ENCODE results near the gene ZSWIM5. TPM values are rescaled to one million over a fixed set of nuclear protein-coding genes. Genes with fewer than 3 reads are reported as not detected.
"Not testable (repeated sequence)": the region's sequence is repeated elsewhere in the genome, so short reads cannot be mapped to it uniquely, and the experiment has no call there.

The ZSWIM5 gene
- total RNA-seq, 2 donors from 2014 or later: 0.86 to 1.9 TPM

- no peaks in the 10 kb centered on the region for H3K9me3 Mint-ChIP-seq
- H3K27me3 Mint-ChIP-seq: peaks cover 3% of the 10 kb centered on the region
- H3K4me1 Mint-ChIP-seq: no peaks in the 10 kb centered on the region
- no peaks in the 10 kb centered on the region for H3K36me3 Mint-ChIP-seq (ENCODE audit: low read depth)
- no peak overlapping the region for H3K4me3 Mint-ChIP-seq
- ATAC-seq (replicated peaks): no peak
- H3K27ac Mint-ChIP-seq: no peak overlapping the region
Measured at GRCh38 chr1:45103534-45103933, 102.9 kb downstream of the ZSWIM5 start.

GRCh38 chr1:45101947-45102346, 104.5 kb downstream of the ZSWIM5 start:
- Mint-ChIP-seq H3K4me3 (no peak overlapping the region), H3K9me3 (no peaks in the 10 kb centered on the region), H3K4me1 (no peaks in the 10 kb centered on the region)

GRCh38 chr1:45101528-45101927, 104.9 kb downstream of the ZSWIM5 start:
- H3K36me3 Mint-ChIP-seq (ENCODE audit: low read depth); H3K4me3 Mint-ChIP-seq; H3K4me1 Mint-ChIP-seq; H3K27me3 Mint-ChIP-seq; H3K27ac Mint-ChIP-seq; ATAC-seq (replicated peaks); H3K9me3 Mint-ChIP-seq: not testable (repeated sequence)

More at GRCh38 chr1:45101947-45102346, 104.5 kb downstream of the ZSWIM5 start:
- no peak overlapping the region for H3K27ac Mint-ChIP-seq
- no peaks in the 10 kb centered on the region for H3K36me3 Mint-ChIP-seq (ENCODE audit: low read depth)
- peaks cover 5% of the 10 kb centered on the region for H3K27me3 Mint-ChIP-seq
- no peak for ATAC-seq (replicated peaks)

DNA sequence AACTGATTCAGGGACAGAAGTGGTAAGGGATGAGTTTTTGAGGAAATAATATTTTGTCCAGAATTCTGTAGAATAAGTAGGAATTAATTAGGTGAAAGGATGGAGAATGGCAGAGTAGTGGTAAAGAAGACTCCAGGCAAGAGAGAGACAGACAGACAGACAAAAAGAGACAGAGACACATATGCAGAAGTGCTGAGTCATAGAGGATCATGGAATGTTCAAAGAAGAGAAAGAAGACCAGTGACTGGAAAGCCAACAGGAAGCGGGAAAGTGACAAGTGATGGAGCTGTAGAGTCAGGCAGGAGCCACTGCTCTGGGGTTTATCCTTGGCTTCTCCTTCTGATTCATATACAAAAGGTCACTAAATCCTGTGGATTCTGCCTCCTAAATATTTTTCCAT, 108.5 kb downstream of the ZSWIM5 start:
- no peaks in the 10 kb centered on the region for H3K9me3 Mint-ChIP-seq
- no peaks in the 10 kb centered on the region for H3K4me1 Mint-ChIP-seq
- H3K27ac Mint-ChIP-seq: no peak overlapping the region
- H3K27me3 Mint-ChIP-seq: peaks cover 5% of the 10 kb centered on the region
- ATAC-seq (replicated peaks): no peak
- no peaks in the 10 kb centered on the region for H3K36me3 Mint-ChIP-seq (ENCODE audit: low read depth)
- no peak overlapping the region for H3K4me3 Mint-ChIP-seq

DNA sequence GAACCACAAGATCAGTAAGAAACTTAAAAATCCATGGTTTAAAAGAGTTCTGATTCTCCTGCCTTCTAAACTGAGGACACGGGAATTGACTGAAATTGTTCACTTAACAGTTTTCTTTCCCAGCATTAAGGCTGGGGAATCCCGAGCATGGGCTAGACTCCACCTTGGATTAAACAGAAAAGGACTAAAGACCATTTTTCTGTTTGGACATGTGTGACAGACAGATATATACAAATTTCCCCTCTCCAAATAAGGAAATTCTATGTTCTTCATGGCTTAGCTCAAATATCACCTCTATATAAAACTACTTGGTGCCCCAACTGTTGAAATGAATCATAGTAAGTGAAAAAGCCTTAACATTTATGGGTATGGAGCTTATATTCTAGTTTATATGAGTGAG, 109.3 kb downstream of the ZSWIM5 start:
- ATAC-seq (replicated peaks): no peak
- Mint-ChIP-seq H3K36me3 (ENCODE audit: low read depth) (no peaks in the 10 kb centered on the region), H3K27me3 (peaks cover 5% of the 10 kb centered on the region), H3K4me3 (no peak overlapping the region), H3K27ac (no peak overlapping the region), H3K9me3 (no peaks in the 10 kb centered on the region), H3K4me1 (no peaks in the 10 kb centered on the region)

DNA sequence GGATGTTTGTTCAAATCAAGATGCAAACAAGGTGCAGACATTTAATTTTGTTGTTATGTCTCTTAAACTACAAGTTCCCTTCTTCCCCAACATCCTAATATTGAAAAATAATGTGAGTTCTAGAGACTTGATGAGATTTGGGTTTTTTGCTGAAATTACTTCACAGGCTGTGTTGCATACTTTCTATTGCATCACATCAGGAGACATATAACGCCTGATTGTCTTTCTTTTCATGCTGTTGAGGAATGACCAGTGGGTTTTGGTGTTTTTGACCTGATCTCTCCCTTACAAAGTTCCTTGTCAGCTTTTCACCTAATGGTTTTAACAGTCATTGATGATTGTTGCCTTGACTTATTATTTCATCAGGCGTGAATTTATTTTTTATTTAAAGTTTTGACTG, 111.0 kb downstream of the ZSWIM5 start:
- ATAC-seq (replicated peaks): no peak
- Mint-ChIP-seq H3K4me1 (no peaks in the 10 kb centered on the region), H3K4me3 (no peak overlapping the region), H3K27me3 (peaks cover 5% of the 10 kb centered on the region), H3K27ac (no peak overlapping the region), H3K36me3 (ENCODE audit: low read depth) (no peaks in the 10 kb centered on the region), H3K9me3 (no peaks in the 10 kb centered on the region)

GRCh38 chr1:45094371-45094770, 112.0 kb downstream of the ZSWIM5 start:
- H3K9me3 Mint-ChIP-seq; H3K36me3 Mint-ChIP-seq (ENCODE audit: low read depth); ATAC-seq (replicated peaks); H3K27ac Mint-ChIP-seq; H3K4me3 Mint-ChIP-seq; H3K4me1 Mint-ChIP-seq; H3K27me3 Mint-ChIP-seq: not testable (repeated sequence)

GRCh38 chr1:45093334-45093733, 113.1 kb downstream of the ZSWIM5 start:
- no peak for ATAC-seq (replicated peaks)
- Mint-ChIP-seq H3K27me3 (no peaks in the 10 kb centered on the region), H3K4me1 (no peaks in the 10 kb centered on the region), H3K36me3 (ENCODE audit: low read depth) (no peaks in the 10 kb centered on the region), H3K4me3 (no peak overlapping the region), H3K27ac (no peak overlapping the region), H3K9me3 (no peaks in the 10 kb centered on the region)

DNA sequence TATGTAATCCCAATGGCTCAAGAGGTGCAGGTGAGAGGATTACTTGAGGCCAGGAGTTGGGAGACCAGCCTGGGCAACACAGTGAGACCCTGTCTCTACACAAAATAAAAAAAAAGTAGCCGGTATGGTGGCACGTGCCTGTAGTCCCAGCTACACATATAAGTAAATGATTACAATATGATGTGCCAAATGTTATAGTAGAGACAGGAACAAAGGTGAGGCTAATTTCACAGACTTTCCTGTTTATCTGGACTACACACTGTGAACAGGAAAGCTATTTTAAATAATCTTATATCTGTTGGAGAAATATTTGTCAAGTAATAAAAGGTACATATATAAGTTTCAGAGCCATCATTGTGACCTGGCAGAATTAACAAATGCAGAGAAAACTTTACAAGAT, 116.7 kb downstream of the ZSWIM5 start:
- no peak overlapping the region for H3K27ac Mint-ChIP-seq
- H3K27me3 Mint-ChIP-seq: no peaks in the 10 kb centered on the region
- H3K36me3 Mint-ChIP-seq (ENCODE audit: low read depth): no peaks in the 10 kb centered on the region
- H3K4me3 Mint-ChIP-seq: no peak overlapping the region
- H3K4me1 Mint-ChIP-seq: no peaks in the 10 kb centered on the region
- no peaks in the 10 kb centered on the region for H3K9me3 Mint-ChIP-seq
- no peak for ATAC-seq (replicated peaks)

DNA sequence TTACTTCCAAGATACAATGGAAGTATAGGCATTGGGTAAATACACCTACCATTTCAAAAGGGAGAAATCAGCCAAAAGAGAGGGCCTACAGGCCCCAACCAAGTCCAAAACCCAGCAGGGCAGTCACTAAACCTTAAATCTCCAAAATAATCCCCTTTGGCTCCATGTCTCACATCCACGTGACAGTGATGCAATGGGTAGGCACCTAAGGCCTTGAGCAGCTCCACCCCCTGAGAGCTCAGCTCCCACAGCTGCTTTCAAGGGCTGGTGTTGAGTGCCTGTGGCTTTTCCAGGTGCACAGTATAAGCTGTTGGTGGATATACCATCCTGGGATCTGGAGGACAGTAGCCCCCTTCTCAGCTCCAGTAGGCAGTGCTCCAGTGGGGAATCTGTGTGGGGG, 121.8 kb downstream of the ZSWIM5 start:
- no peak for ATAC-seq (replicated peaks)
- Mint-ChIP-seq H3K36me3 (ENCODE audit: low read depth) (no peaks in the 10 kb centered on the region), H3K27me3 (no peaks in the 10 kb centered on the region), H3K4me1 (no peaks in the 10 kb centered on the region), H3K27ac (no peak overlapping the region), H3K9me3 (no peaks in the 10 kb centered on the region), H3K4me3 (no peak overlapping the region)

- no peaks in the 10 kb centered on the region for H3K27me3 Mint-ChIP-seq
- H3K9me3 Mint-ChIP-seq: peaks cover 10% of the 10 kb centered on the region
- ATAC-seq (replicated peaks): no peak
- H3K36me3 Mint-ChIP-seq (ENCODE audit: low read depth): no peaks in the 10 kb centered on the region
- no peak overlapping the region for H3K27ac Mint-ChIP-seq
- H3K4me3 Mint-ChIP-seq: no peak overlapping the region
- no peaks in the 10 kb centered on the region for H3K4me1 Mint-ChIP-seq
Measured at GRCh38 chr1:45079533-45079932, 126.9 kb downstream of the ZSWIM5 start.

DNA sequence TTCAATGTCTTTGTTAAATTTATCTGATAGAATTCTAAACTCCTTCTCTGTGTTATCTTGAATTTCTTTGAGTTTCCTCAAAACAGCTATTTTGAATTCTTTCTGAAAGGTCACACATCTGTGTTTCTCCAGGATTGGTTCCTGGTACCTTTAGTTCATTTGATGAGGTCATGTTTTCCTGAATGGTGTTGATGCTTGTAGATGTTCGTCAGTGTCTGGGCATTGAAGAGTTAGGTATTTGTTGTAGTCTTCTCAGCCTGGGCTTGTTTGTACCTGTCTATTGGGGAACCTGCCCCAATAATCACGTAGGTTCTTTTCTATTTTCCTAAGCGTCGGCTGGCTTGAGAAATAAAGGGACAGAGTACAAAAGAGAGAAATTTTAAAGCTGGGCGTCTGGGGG, 129.4 kb downstream of the ZSWIM5 start:
- not testable (repeated sequence) for H3K4me1 Mint-ChIP-seq; H3K27me3 Mint-ChIP-seq; ATAC-seq (replicated peaks); H3K36me3 Mint-ChIP-seq (ENCODE audit: low read depth); H3K4me3 Mint-ChIP-seq; H3K9me3 Mint-ChIP-seq; H3K27ac Mint-ChIP-seq

DNA sequence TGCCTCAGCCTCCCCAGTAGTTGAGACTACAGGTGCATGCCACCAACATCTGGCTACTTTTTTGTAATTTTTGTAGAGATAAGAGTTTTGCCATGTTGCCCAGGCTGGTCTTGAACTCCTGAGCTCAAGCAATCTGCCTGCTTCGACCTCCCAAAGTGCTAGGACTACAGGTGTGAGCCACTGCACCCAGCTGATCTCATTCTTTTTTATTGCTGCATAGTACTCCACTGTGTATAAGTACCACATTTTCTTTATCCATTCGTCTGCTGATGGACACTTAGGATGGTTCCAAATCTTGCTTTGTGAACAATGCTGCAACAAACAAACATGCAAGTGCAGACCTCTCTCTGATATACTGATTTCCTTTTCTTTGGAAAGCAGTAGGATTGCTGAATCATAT, 134.8 kb downstream of the ZSWIM5 start:
- no peak overlapping the region for H3K27ac Mint-ChIP-seq
- H3K27me3 Mint-ChIP-seq: no peaks in the 10 kb centered on the region
- H3K4me3 Mint-ChIP-seq: no peak overlapping the region
- H3K36me3 Mint-ChIP-seq (ENCODE audit: low read depth): no peaks in the 10 kb centered on the region
- no peaks in the 10 kb centered on the region for H3K4me1 Mint-ChIP-seq
- peaks cover 10% of the 10 kb centered on the region for H3K9me3 Mint-ChIP-seq
- no peak for ATAC-seq (replicated peaks)

GRCh38 chr1:45067806-45068205, 138.6 kb downstream of the ZSWIM5 start:
- no peaks in the 10 kb centered on the region for H3K36me3 Mint-ChIP-seq (ENCODE audit: low read depth)
- H3K4me1 Mint-ChIP-seq: no peaks in the 10 kb centered on the region
- no peak for ATAC-seq (replicated peaks)
- no peak overlapping the region for H3K4me3 Mint-ChIP-seq
- H3K27ac Mint-ChIP-seq: no peak overlapping the region
- no peaks in the 10 kb centered on the region for H3K9me3 Mint-ChIP-seq
- H3K27me3 Mint-ChIP-seq: no peaks in the 10 kb centered on the region

- H3K9me3 Mint-ChIP-seq: no peaks in the 10 kb centered on the region
- no peak overlapping the region for H3K4me3 Mint-ChIP-seq
- ATAC-seq (replicated peaks): no peak
- H3K4me1 Mint-ChIP-seq: no peaks in the 10 kb centered on the region
- no peaks in the 10 kb centered on the region for H3K27me3 Mint-ChIP-seq
- H3K36me3 Mint-ChIP-seq (ENCODE audit: low read depth): no peaks in the 10 kb centered on the region
- H3K27ac Mint-ChIP-seq: no peak overlapping the region
Measured at GRCh38 chr1:45065083-45065482, 141.3 kb downstream of the ZSWIM5 start.

- H3K4me3 Mint-ChIP-seq; H3K4me1 Mint-ChIP-seq; H3K36me3 Mint-ChIP-seq (ENCODE audit: low read depth); H3K27me3 Mint-ChIP-seq; H3K9me3 Mint-ChIP-seq; ATAC-seq (replicated peaks); H3K27ac Mint-ChIP-seq: not testable (repeated sequence)
Measured at GRCh38 chr1:45062463-45062862, 143.9 kb downstream of the ZSWIM5 start.
